GM23338 (cell line): ENCODE results near the gene CASQ2. TPM values are rescaled to one million over a fixed set of nuclear protein-coding genes. Genes with fewer than 3 reads are reported as not detected.

Experiments
- ATAC-seq: fragments of 200-7000 bp; cut with Tn5 transposase; 3 replicates; pipeline ENCODE4 v1.9.1; 2020
- DNase-seq: peaks from one replicate; pipeline ENCODE4 v3.0.0-alpha.2; 2015; ENCODE audit warnings: low spot score
- H2AFZ ChIP-seq: fragments of 200-600 bp; sonication (generic); 2 replicates; pipeline ENCODE4 v1.8.0; 2016; ENCODE audit warnings: antibody characterized with exemption, mild to moderate bottlenecking, moderate library complexity
- H3F3A ChIP-seq: fragments of 200-600 bp; sonication (generic); replicated peaks from 2 replicates; pipeline ENCODE4 v1.8.0; 2017; ENCODE audit warnings: antibody characterized with exemption, mixed run types, low read depth
- H3K27ac ChIP-seq: fragments of 200-600 bp; sonication (generic); 2 replicates; pipeline ENCODE4 v1.6.1; 2016; ENCODE audit warnings: low read depth
- H3K27me3 ChIP-seq: fragments of 200-600 bp; sonication (generic); 2 replicates; pipeline ENCODE4 v1.8.0; 2016; ENCODE audit warnings: mild to moderate bottlenecking, mixed run types, moderate library complexity; ENCODE audit not compliant: insufficient read depth
- H3K36me3 ChIP-seq: fragments of 200-600 bp; sonication (generic); 2 replicates; pipeline ENCODE4 v1.8.0; 2016; ENCODE audit warnings: mild to moderate bottlenecking; ENCODE audit not compliant: insufficient read depth
- H3K4me1 ChIP-seq: fragments of 200-600 bp; sonication (generic); 2 replicates; pipeline ENCODE4 v1.8.0; 2016; ENCODE audit warnings: mild to moderate bottlenecking, moderate library complexity; ENCODE audit not compliant: insufficient read depth
- H3K4me2 ChIP-seq: fragments of 200-600 bp; sonication (generic); 2 replicates; pipeline ENCODE4 v1.7.1; 2017; ENCODE audit warnings: mixed run types
- H3K4me3 ChIP-seq: fragments of 200-600 bp; sonication (generic); 2 replicates; pipeline ENCODE4 v1.6.1; 2016; ENCODE audit warnings: mixed run types
- H3K79me2 ChIP-seq: fragments of 200-600 bp; sonication (generic); replicated peaks from 2 replicates; pipeline ENCODE4 v1.8.0; 2017; ENCODE audit warnings: mild to moderate bottlenecking; ENCODE audit not compliant: insufficient read depth
- H3K9me2 ChIP-seq: fragments of 200-600 bp; sonication (generic); 2 replicates; pipeline ENCODE4 v1.8.0; 2017; ENCODE audit not compliant: insufficient read depth
- H4K20me1 ChIP-seq: fragments of 200-600 bp; sonication (generic); replicated peaks from 2 replicates; pipeline ENCODE4 v1.8.0; 2017; ENCODE audit warnings: mild to moderate bottlenecking; ENCODE audit not compliant: insufficient read depth
- H3K27ac Mint-ChIP-seq: 2 replicates; pipeline ENCODE4 v1.8.0; 2020; ENCODE audit warnings: inconsistent platforms, mild to moderate bottlenecking, moderate library complexity, mixed read lengths
- H3K27me3 Mint-ChIP-seq: 3 replicates; pipeline ENCODE4 v1.8.0; 2022; ENCODE audit warnings: low read depth, mild to moderate bottlenecking, moderate library complexity, mixed read lengths, inconsistent platforms; ENCODE audit not compliant: insufficient read depth, poor library complexity
- H3K36me3 Mint-ChIP-seq: 3 replicates; pipeline ENCODE4 v1.8.0; 2021; ENCODE audit warnings: low read depth, mild to moderate bottlenecking, inconsistent platforms, moderate library complexity, mixed read lengths
- H3K4me1 Mint-ChIP-seq: 3 replicates; pipeline ENCODE4 v1.8.0; 2020; ENCODE audit warnings: mild to moderate bottlenecking, inconsistent platforms, mixed read lengths
- H3K4me3 Mint-ChIP-seq: 3 replicates; pipeline ENCODE4 v1.8.0; 2021; ENCODE audit warnings: moderate library complexity, mild to moderate bottlenecking, inconsistent platforms, mixed read lengths
- H3K9me3 Mint-ChIP-seq: 3 replicates; pipeline ENCODE4 v1.8.0; 2020; ENCODE audit warnings: moderate library complexity, mild to moderate bottlenecking, inconsistent platforms, mixed read lengths
- CREB1 ChIP-seq: fragments of 250-450 bp; sonication (Bioruptor Pico); IDR thresholded peaks from 2 replicates; pipeline ENCODE4 v1.5.0; 2020; ENCODE audit warnings: low read depth, mild to moderate bottlenecking, moderate library complexity
- CTCF ChIP-seq, 2 experiments: fragments of 200-600 bp in 1 of 2; sonication (generic) in 1 of 2; conservative IDR thresholded peaks; 2 replicates each; pipeline versions ENCODE4 v1.5.1 to v1.6.1; 2016 to 2017; ENCODE audit warnings: antibody characterized with exemption in 2 of 2, low read depth in 2 of 2, mild to moderate bottlenecking in 2 of 2, moderate library complexity in 1 of 2
- ETS1 ChIP-seq: IDR thresholded peaks from 2 replicates; pipeline ENCODE4 v1.6.1; 2016; ENCODE audit warnings: antibody characterized with exemption
- NANOG ChIP-seq: IDR thresholded peaks from 2 replicates; pipeline ENCODE4 v1.6.1; 2016; ENCODE audit warnings: antibody characterized with exemption, borderline replicate concordance
- REST ChIP-seq: IDR thresholded peaks from one replicate; pipeline ENCODE4 v1.6.1; 2018; ENCODE audit warnings: antibody characterized with exemption; ENCODE audit not compliant: unreplicated experiment
- ZNF462 ChIP-seq: fragments of 250-450 bp; sonication (Bioruptor Pico); IDR thresholded peaks from 2 replicates; pipeline ENCODE4 v1.5.0; 2020; ENCODE audit warnings: mild to moderate bottlenecking, moderate library complexity
- polyA plus RNA-seq: library from polyadenylated mRNA; unstranded; fragments of >200 nt; fragmentation: Nextera tagmentation; extraction: Ambion mirVana; gene quantifications from 2 replicates; pipeline ENCODE4 v1.2.1, GENCODE V29; 2016
- total RNA-seq: library from RNA; depleted of rRNA; stranded (reverse); fragments of >200 nt; shearing (Covaris generic); gene quantifications from 2 replicates; pipeline ENCODE4 v1.2.3, GENCODE V29; 2014

CASQ2 gene
- total and polyA plus RNA-seq, 2 experiments from 2014 or later = not detected

GRCh38 chr1:115723756-115724155 lies 44.8 kb downstream of the CASQ2 start:
- Mint-ChIP-seq H3K36me3 (no peaks in the 10 kb centered on the region), H3K4me1 (peaks cover 6% of the 10 kb centered on the region)
- TF ChIP-seq CREB1 (CRISPR knock-in tag) (no peak), CTCF (conservative IDR thresholded peaks at IDR 0.05; ENCODE audit: low read depth in 2 of 2) (no peak)

GRCh38 chr1:115722221-115722620 lies 46.3 kb downstream of the CASQ2 start:
- H3K36me3 ChIP-seq = no peaks in the 10 kb centered on the region
- H3K27ac Mint-ChIP-seq = no peak overlapping the region
- no peak overlapping the region for H2AFZ ChIP-seq
- no peaks in the 10 kb centered on the region for H3K4me1 ChIP-seq
- H3K27me3 ChIP-seq = no peaks in the 10 kb centered on the region
- H3K4me3 ChIP-seq = no peak overlapping the region
- no peaks in the 10 kb centered on the region for H3K9me3 Mint-ChIP-seq
- no peak overlapping the region for H3K4me2 ChIP-seq
- H3K4me1 Mint-ChIP-seq = peaks cover 4% of the 10 kb centered on the region
- peaks cover 6% of the 10 kb centered on the region for H3K27me3 Mint-ChIP-seq
- no peak for DNase-seq
- no peaks in the 10 kb centered on the region for H3K9me2 ChIP-seq
- H3K27ac ChIP-seq = no peak overlapping the region
- no peaks in the 10 kb centered on the region for H3K36me3 Mint-ChIP-seq
- H3K4me3 Mint-ChIP-seq = no peak overlapping the region
- H3K79me2 ChIP-seq = no peaks in the 10 kb centered on the region
- no peak for ATAC-seq
- no peaks in the 10 kb centered on the region for H3F3A ChIP-seq
- H4K20me1 ChIP-seq = no peaks in the 10 kb centered on the region
- TF ChIP-seq ZNF462 (no peak), NANOG (no peak), CTCF (conservative IDR thresholded peaks at IDR 0.05; ENCODE audit: low read depth in 2 of 2) (no peak), ETS1 (no peak), REST (no peak), CREB1 (CRISPR knock-in tag) (no peak)

More at GRCh38 chr1:115723756-115724155, 44.8 kb downstream of the CASQ2 start:
- Histone ChIP-seq H3K4me3 (no peak overlapping the region), H4K20me1 (no peaks in the 10 kb centered on the region), H3K27ac (no peak overlapping the region), H2AFZ (no peak overlapping the region), H3K4me2 (no peak overlapping the region), H3K36me3 (no peaks in the 10 kb centered on the region), H3K4me1 (no peaks in the 10 kb centered on the region), H3K79me2 (no peaks in the 10 kb centered on the region), H3F3A (no peaks in the 10 kb centered on the region), H3K9me2 (no peaks in the 10 kb centered on the region), H3K27me3 (no peaks in the 10 kb centered on the region)
- Mint-ChIP-seq H3K27me3 (peaks cover 2% of the 10 kb centered on the region), H3K27ac (no peak overlapping the region), H3K4me3 (no peak overlapping the region), H3K9me3 (no peaks in the 10 kb centered on the region)
- DNase-seq (no peak), ATAC-seq (no peak)
